ENCODE measurements around the gene SLCO3A1.

Gene SLCO3A1

GRCh38 chr15:91916051-91916450, 62.5 kb downstream of the SLCO3A1 start:
- no peak for DNase-seq

GRCh38 chr15:91917686-91918360, 64.3 kb downstream of the SLCO3A1 start:
- DNase-seq, result no peak

DNA sequence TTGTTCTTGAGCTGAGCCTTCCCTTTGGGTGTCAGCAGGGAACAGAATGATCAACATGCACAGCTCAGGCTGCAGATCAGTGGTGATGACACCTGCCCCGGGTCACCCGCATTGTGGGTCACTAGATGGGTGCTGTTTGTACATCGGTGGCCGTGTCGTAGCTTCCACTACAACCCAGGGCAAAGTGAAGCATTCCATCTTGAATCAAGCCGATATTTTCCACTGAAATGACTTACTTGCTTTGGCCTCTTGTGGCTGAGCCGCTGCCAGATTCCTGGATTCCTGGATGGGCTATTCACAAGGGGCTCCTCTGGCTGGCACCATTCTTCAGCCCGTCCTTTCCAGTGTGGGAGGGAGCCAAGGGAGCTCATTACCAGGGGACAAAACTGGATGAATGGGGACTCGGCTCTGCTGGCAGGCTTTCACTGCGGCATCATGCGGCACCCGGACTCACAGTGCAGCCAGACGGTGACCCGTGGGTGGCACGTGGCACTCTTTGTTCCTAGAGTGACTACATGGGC, 65.6 kb downstream of the SLCO3A1 start:
- DNase-seq, result no peak

DNA sequence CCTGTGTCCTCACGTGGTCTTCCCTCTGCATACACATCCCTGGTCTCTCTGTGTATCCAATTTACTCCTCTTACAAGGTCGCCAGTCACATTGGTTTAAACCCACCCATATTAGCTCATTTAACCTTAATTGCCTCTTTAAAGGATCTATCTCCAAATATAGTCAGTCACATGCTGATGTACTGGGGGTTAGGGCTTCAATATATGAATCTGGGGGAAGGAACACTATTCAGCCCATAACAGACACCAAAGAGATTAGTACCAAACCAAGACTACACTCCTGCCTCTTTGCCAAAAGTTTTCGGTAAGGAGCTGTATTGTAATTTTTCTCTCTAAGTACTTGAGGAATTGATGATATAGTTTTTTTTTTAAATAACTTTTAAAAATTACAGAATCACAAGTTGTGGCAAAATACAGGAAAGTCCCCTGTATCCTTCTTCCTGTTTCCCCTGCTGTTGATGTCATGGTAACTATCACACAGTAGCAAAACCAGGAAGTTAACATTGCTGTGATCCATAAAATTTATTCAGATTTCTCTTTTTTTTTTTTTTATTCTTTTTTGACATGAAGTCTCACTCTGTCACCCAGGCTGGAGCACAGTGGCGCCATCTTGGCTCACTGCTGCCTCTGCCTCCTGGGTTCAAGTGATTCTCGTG, 67.8 kb downstream of the SLCO3A1 start:
- no peak for DNase-seq

- DNase-seq, result peak; percentile 5
Observed at GRCh38 chr15:91921843-91922198, 68.3 kb downstream of the SLCO3A1 start.

GRCh38 chr15:91922646-91923547, 69.4 kb downstream of the SLCO3A1 start:
- no peak for DNase-seq

GRCh38 chr15:91924183-91924582, 70.7 kb downstream of the SLCO3A1 start:
- no peak for DNase-seq

- DNase-seq, result no peak
Observed at GRCh38 chr15:91924837-91925495, 71.5 kb downstream of the SLCO3A1 start.

DNA sequence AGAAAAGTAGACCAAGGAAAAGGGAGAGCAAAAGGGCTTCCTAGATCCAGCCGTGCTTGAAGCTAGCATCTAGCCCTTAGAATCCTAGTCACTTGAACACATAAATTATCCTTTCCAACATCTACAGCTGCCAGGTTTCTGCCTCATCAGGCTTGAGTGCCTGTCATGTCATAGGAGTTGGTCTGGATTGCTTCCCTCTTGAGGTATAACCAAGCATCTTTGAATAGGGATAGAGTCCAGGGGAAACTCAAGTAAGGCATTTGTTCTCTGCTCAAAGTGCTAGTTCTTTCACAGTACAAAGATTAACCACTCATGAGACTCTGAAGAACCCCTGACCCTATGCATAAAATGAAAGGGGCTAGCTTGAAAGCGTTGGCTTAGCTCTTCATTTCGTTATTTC, 72.3 kb downstream of the SLCO3A1 start:
- no peak for DNase-seq

DNA sequence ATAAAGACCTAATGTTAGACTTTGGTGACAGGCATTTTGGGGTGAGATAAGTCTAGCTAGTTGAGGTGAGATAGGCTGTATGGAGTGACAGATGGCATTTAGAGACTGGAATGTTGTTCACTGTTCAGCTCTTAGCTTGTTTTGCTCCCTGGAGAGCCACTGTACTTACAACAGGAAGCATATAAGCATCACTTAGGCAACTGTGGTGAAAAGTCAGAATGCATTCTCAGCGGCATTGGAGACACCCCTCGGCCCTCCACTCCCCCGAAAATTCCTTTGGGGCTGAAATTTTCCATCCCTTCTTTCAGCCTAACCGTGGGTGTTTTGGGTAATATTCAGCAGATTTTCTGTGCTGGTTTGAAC, 73.4 kb downstream of the SLCO3A1 start:
- peak; percentile 41 for DNase-seq

DNA sequence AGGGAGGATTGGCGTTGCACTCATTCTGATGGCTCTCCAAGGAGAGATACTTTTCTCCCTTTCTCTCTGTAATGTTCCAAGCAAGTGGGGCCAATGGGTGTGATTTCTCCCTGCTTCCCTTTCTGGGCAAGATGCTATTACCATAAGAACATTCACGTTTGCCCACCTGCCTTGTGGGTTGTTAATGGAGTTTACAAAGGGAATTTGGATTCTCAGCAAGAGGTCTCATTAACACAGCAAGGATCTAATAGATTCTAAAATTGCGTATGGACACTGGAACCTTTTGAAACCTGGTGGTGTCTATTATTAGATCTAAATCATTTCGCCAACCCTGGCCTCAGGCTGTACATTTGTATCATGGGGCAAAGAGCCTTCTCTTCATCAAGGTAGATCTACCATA, 74.1 kb downstream of the SLCO3A1 start:
- DNase-seq, result no peak

DNA sequence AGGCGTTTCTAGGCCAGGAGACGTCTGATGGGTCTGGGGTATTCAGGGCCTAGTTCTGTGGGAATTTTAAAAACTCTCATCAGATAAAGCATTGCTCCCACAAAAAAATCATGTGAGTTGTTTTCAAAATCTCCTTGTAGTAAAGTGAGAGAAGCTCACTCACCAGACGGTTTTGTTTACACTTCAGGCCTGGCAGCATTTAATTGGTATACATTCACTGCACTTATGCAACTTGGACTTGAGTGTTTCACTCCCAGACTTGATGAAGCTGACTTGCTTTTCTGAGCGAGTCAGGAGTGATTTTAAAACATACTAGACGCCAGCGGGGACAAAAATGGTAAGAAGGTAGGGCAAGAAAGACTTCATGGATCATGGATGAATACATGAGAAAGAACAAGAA, 75.2 kb downstream of the SLCO3A1 start:
- DNase-seq, result no peak

- DNase-seq, result no peak
Observed at GRCh38 chr15:91929509-91929908, 76.0 kb downstream of the SLCO3A1 start.

DNA sequence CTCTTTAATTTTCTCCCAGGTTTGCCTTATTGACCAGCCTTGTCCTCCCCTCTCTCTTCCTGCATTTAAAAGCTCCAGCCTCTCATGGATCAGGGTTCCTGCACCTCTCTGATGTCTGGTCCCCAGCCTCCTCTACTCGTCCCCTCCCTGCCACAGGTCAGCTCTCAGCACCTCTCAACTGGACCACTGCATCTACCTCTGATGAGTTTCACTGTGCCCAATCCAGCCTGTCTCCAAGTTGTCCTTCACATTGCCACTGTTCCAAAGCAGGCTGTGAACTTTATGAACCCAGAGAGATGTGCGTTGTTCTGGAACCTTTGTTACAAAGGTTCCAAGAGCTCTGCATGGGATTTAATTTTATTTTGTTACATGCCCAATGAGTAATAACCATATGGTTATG, 76.6 kb downstream of the SLCO3A1 start:
- no peak for DNase-seq

DNA sequence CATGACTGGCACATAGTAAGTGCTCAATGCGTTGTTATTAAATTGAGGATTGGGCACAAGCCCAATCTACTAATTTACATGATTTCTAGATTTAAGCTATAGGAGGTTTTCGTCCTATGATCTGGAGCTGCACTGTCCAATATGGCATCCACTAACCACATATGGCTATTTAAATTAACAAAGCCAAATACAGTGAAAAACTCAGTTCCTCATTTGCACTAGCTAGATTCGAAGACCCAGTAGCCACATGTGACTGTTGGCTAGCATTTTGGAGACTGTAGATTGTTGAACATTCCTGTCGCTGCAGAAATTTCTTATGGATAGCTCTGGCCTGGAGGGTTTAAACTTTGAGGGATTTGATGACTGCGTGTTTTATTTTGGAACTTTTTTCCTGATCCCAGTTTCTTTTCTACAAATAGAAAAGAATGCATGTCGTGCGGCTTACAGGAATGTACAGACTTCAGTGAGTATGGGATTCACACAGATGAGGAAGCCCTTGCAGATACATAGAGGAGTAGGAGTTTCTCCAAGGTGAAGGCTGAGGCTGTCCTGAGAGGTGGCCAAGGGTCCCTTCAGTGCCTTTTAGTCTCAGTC, 82.8 kb downstream of the SLCO3A1 start:
- peak; percentile 34 for DNase-seq

- no peak for DNase-seq
Observed at GRCh38 chr15:91936927-91937326, 83.4 kb downstream of the SLCO3A1 start.

GRCh38 chr15:91938136-91938535, 84.6 kb downstream of the SLCO3A1 start:
- no peak for DNase-seq

DNA sequence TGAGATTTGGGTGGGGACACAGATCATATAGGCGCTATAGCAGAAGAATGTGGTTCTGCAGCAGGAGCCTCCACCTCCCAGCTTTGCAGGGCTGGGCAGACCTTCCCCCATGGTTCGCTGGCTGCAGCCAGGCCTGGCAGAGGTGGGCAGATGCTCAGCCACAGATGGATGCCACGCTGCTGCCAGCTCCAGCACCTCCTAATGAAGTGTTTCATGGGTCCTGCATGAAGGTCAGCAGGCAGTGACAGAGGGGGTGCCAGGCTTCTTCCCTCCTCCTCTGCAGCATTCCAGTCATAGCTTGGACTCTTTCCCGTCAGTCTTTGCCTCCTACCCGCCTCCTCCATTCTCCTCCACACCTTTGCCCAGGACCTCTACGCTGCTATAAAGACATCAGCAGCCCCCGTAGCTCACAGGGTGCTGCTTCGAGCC, 85.9 kb downstream of the SLCO3A1 start:
- DNase-seq, result no peak

- DNase-seq, result no peak
Observed at GRCh38 chr15:91940496-91941381, 87.2 kb downstream of the SLCO3A1 start.

DNA sequence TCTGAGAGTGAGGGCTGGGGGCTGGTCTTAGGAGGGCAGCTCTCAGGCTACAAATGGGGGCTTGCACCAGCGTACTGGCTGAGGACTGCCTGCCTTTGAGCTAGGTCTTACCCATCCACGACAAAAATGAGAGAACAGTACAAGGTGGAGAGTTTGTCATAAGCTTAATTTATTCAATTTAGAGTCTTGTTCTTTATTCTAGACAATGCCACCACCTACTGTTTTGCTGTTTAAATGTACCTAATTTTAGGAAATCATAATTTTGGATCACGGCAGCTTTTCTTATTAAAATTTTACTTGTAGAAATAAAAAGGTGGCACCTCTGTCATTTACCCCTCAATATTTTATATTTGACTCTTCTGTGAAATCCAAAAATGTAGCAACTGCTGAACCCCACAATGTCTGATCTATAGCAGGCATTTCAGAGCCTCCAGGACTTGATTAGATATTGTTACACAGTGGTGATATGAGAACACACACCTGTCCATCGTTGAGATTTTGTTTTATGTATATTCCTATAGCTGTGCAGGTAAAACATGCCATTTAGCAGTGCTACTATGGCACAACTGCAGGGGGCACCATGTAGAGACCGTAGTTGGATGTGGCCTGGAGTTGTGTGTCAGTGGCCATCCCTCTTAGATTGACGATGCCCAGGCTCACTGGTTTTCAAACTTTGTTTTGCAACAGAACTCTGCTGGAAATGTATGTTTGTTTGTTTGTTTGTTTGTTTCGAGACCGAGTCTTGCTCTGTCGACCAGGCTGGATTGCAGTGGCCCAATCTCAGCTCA, 88.6 kb downstream of the SLCO3A1 start:
- no peak for DNase-seq
